NOMO-1 (cell line): ENCODE data around the gene MTRF1L.
"Not testable (repeated sequence)": the region's sequence is repeated elsewhere in the genome, so short reads cannot be mapped to it uniquely, and the experiment has no call there.

Experiments
- DNase-seq, 2 experiments: peaks; one replicate each; lab custom pipeline; 2025; ENCODE audit not compliant: unreplicated experiment in 2 of 2; lab: John Stamatoyannopoulos, UW

Gene MTRF1L

DNA sequence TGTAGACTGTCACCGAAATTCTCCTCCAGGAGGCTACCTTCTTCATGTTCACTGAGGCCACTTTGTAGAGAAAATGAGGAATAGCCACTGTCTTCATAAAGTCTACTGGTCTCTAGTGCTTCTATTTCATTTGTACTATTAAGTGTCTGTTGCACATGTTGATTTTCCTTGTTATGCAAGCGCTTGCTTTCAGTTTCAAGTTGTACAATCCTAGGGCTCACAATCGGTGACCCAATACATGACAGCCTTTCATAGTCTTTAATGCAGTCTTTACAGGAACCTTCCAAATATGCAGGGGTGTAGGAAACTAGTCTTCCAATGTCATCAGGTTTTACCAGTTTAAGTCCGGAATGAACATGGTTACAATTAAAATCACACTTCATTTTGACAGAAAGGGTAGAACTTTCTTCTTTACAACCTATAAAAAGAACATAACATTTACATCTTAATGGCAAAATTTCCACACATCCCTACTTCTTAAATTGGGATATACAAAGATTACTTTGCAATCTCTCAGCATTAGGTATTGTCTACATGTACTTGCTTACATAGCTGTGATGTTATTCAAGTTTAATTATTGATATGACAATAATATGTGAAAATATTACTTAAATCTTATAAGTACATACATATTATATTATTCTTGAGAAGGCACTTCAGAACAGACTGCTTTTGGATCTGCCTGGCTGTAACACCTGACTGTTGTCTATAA lies 27.1 kb downstream of the MTRF1L start:
- DNase-seq, result peak; percentile 71 to 86

DNA sequence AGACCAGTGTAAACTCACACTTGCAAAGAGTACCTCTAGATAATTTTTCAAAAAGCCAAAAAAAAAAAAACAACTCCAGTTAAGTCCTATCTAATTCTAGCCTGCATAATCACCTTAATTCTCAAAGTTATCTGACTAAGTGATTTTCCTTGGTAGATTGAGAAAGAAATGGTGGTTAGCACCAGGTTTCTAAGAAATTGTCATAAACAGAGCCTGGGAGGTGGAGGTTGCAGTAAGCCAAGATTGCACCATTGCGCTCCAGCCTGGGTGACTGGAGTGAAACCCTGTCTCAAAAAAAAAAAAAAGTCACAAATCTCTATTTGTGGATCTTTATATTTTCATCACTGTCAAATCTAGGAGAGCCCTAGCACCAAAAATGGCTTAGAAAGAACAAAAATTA lies 28.6 kb downstream of the MTRF1L start:
- no peak for DNase-seq

DNA sequence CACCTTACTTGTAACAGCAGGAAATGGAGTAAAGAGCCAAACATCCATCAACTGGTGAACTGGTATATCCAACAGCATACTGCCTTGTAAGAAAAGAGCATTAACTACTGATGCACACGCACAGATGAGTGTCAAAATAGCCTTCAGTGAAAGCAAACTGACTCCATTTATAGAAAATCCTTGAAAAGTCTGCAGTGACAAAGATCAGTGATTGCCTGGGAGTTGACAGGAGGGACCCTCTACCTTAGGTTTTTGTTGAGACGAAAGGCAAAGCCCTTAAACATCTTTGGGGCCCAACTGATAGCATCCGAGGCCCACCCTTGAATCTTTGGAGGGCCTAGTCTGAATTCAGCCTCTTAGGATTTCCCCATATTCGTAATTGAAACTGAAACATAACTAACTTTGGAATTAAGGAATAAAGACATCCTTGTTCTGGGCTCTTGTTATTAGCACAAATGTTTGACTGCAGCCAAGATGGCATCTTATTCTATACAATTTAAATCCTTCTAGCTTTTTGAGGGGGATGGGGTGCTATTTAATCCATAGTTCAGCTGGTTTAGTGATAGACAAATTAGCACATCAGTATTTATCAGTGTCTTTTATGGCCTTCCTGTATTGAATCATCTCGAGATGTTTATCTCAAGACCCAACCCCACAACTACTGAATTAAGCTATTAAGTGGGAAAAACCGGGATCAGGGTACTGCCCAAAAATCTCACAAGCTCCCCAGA lies 32.7 kb downstream of the MTRF1L start:
- DNase-seq, result no peak

DNA sequence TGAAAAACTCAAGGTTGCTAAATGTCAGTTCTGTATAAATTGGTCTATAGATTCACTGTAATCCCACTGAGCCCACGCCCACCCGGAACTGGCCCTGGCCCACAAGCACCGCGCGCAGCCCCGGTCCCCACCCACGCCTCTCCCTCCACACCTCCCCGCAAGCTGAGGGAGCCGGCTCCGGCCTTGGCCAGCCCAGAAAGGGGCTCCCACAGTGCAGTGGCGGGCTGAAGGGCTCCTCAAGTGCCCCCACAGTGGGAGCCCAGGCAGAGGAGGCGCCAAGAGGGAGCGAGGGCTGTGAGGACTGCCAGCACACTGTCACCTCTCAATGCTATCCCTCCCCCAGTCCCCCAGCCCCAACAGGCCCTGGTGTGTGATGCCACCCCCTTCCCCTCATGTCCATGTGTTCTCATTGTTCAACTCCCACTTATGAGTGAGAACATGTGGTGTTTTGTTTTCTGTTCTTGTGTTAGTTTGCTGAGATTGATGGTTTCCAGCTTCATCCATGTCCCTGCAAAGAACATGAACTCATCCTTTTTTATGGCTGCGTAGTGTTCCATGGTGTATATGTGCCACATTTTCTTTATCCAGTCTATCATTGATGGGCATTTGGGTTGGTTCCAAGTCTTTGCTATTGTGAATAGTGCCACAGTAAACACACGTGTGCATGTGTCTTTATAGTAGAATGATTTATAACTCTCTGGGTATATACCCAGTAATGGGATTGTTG lies 36.2 kb downstream of the MTRF1L start:
- not testable (repeated sequence) for DNase-seq

DNA sequence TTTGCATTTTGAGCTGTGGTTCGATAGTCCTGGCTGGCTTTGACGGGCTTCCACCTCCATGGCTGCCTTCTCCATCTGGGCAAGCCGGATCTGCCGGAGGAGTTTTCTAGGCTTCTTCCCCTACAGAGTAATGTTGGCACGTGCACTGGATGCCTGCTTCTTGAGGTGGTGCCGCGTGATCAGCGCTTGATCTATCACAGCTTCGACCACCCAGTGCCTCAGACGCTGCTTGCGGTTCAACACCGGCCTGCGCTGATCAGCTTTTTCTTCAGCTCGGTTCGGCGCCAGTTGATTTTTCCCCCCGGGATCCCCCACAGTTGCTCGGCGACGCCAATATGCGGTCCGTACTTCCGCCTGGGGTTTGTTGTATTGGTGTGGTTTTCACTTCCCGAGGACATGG lies 43.2 kb downstream of the MTRF1L start:
- no peak for DNase-seq

DNA sequence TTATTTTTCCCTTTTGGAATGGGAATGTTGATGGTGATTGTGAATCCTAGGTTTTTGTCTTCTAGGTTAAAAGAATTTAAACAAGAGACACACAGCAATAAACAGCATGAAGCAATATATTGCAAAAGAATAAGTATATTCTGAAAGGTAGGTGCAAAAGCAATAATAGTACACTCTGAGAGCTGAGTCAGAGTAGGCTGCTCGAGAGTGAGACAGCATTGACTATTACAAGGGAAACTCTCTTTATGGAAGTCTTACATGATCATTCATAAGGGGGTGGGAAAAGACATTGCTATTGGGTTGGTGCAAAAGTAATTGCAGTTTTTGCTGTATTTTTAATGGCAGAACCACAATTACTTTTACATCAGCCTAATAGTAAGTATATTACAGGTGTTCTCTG lies 44.7 kb downstream of the MTRF1L start:
- no peak for DNase-seq

DNA sequence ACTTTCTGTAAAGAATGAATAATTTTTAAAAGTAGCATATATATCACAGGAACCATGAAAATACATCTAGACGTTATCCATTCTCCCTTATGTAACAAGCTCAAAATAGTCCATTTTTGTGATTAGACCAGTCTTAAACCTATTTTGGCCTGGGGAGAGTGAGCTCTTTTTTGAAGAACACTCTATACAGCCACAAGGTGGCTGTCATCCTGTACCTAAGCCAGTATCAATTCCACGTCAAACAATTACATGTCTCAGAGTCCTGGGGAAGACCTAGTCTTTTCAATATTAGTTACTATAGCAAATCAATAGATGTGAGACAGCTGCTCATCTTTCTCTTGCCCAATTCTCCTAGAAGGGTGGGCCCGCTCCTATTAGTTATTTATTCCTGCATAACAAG lies 48.1 kb downstream of the MTRF1L start:
- no peak for DNase-seq

DNA sequence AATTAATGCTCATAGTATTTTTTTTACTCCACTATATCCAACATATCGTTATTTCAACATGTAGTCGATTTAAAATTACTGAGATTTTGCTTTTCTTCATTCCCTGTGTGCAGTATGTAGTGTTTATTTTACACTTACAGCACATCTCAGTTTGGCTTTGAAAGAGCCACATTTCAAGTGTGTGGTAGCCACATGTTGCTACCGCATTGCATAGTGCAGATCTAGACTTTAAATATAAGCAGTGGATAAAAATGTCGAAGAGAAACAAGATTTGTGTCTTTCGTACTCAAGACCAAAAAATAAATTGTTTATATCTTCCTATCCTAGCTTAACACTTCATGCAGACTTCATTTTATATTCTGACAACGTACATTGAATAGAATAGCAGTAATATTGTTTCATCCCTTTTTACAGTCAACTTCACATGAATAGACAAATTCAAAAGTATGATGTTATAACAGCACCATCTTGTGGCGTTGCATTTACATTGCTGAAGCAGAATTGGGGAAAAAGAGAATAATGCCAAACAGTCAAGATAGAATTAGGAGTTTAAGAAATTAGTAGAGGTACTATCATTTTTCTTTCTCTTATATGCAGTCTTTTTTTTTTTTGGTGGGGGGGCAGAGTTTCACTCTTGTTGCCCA lies 49.5 kb downstream of the MTRF1L start:
- peak in 1 of 2 experiments; percentile 26 for DNase-seq

DNA sequence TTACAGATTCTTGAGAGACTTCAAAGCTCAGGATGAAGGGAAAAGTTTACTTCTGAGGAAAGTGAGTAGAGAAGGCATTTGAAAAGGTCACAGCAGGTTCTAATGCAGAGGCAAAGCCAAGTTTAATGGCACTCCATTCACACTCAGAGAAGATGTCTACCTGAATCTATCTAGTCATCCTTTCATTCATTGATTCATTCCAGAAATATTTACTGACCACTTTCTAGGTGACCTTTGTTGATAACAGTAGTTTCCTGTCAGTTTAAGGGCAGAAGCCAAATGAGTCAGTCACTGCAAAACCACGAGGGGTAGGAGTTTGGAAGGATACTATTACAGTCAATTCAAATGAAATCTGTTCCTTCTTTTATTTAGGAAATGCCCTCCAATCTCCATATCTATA lies 50.5 kb downstream of the MTRF1L start:
- DNase-seq, result no peak

DNA sequence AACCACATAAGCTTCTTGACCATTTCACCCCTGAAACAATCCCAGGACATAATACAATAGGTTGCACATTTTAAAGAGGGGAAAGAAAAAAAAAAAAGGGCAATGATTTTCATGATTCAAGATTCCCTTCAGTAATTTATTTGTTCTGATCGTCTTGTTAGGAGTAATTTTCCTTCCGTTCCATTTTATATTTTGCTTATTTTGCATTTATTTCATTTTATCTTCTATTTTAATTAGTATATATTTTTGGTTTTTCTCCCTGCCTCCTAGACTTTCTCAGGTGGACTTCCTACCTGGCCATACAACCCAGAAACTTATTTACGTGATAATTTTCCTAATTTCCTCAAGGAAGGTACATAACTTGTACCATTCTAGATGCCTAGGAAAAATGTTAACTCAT lies 52.3 kb downstream of the MTRF1L start:
- no peak for DNase-seq

DNA sequence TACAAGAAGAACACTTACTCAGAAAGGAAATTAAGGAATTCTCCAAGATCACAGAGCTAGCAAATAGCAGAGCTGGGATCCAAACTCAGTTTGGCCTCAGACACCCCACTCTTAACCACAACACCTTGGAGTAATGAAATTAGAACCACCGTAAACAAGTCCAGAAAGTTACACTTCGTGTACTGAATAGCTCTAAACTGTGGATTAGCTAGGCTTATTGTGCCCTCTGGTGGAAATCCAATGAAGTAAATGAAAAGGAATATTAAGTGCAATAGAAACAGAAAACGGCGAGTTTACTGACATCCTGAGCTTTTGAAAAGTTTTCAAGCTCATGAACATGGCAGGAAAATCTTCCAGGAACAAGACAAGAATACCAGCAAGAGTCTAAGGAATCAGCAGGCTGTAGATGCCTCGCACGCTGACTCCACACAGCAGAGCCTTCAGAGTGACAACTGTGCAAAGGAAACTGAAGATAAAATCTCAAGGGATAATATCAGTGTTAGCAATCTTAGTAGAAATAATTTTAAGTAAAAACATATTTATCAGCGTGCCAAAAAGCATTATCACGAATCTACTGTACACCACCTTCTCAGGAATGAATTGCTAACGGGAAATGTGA lies 54.2 kb downstream of the MTRF1L start:
- DNase-seq, result peak in 1 of 2 experiments; percentile 40

DNA sequence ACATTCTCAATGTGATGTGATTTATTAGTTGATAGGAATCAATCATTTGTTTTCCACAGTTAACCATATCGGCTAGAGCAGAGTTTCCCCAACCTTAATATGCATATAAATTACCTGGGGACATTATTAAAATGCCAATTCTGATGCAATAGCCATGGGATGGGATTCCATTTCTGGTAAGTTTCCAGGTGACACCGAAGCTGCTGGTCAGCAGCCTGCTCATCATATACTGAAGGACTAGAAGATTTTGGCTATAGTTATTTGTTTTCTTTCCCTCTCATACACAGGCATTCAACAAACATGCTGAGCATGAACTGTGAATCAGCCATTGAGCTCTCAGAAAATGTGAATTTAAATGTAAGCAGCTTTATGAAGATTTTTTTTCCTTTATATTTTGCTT lies 55.5 kb downstream of the MTRF1L start:
- DNase-seq, result no peak

DNA sequence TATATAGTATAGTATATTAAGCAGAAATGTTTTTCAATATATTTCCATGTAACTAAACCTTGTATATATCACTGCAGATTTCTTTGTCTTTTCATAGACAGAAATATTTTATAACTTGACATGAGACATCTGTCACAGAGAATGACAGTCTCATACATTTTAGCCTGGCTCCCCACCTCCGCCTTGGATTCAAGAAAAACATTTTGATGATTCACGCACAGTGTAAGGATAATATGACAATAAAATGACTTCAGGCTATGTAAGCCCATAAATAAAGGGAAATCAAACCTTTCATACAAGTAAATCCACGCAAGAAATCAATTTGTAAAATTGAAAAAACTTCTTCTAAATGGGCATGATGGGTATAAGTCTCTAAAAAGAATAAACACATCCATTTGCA lies 56.0 kb downstream of the MTRF1L start:
- DNase-seq, result no peak

DNA sequence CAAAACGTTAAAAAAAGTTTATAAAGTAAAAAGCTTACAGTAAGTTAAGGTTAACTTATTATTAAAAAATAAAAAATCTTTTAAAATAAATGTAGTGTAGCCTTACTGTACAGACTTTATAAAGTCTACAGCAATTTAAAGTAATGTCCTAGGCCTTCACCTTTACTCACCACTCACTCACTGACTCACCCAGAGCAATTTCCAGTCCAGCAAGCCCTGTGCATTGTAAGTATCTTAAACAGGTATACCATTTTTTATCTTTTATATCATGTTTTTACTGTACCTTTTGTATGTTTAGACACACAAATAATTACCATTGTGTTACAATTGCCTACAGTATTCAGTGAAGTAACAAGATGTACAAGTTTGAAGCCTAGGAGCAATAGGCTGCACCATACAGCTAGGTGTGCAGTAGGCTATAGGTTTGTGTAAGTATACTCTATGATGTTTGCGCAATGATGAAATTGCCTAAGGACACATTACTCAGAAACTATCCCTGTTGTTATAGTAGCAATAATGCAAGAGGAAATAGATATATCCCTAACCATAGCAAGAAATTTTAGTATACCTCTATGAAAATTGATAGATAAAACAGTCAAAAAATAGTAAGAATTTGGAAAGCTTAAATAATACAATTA lies 59.1 kb downstream of the MTRF1L start:
- DNase-seq, result no peak

DNA sequence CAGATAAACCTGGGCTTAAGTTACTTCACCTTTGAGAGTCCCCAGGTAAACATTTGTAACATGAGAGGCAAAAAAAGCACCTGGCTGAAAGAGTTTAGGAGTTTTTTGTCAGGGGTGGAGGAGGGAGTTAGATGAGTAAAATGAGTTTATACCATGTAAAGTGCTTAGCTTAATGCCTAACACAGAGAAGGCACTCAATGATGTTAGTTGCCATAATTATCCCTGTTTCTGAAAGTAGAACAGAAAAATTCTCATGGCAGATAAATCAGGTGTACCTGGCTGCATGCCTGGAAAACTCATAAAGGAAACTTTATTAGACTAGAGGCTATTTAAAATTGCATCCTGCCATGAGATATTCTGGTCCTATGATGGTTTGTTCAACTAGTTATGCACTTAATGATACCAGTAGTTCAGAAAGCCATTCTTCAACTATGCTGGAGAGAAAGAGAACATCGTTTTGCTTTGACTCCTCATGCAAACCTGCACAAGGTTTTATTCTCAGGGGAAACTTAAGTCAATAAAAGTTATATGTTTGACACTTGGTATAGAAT lies 60.1 kb downstream of the MTRF1L start:
- DNase-seq, result no peak

DNA sequence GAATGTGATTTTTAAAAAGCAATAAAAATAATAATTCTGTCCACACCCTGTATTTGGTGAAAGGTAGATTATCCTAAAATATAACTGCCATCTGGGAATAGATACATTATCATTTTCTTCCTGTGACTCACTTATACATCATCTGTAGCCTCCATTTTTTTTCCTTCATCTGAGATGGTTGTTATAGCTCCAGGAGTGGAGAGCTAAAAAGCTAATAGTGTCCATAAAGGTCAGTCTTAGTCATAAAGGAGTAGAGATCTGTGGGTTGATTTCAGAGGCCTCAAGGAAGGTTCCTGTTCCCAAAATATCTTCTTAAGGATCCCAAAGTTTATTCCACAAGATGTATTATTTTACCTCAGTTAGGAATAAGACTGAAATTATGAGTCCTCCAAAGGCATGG lies 60.8 kb downstream of the MTRF1L start:
- no peak for DNase-seq
